Measurements from ENCODE around the gene ZNF500.

Gene ZNF500

DNA sequence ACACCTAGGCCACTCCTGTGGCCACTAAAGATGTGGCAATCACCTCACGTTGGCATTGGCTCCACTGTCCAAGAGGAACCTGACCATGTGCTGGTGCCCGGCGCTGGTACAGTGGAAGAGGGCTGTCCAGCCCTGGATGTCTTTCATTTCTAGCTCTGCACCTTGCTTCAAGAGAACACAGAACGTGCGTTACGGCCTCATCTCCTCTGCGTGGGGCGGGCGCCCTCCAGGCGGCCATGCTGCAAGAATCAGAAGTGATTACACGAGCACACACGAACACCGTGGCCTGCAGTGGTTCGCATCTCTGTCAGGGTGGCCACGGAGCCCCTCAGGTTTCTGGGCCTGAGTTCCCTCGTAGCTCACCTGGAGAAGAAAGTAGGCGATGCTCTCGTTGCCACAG is 40.3 kb downstream of the ZNF500 start:
- Histone ChIP-seq H3F3A (ENCODE audit: insufficient read depth, low read length) (no peaks in the 10 kb centered on the region), H3K9ac (ENCODE audit: low read length) (no peak overlapping the region), H3K27me3 (ENCODE audit: insufficient read depth, low read length) (no peaks in the 10 kb centered on the region), H3K4me2 (ENCODE audit: low read length) (no peak overlapping the region), H3K79me2 (ENCODE audit: insufficient read depth, low read length) (no peaks in the 10 kb centered on the region), H3K27ac (ENCODE audit: low read depth, low read length, poor library complexity, severe bottlenecking) (no peak overlapping the region), H3K9me3 (ENCODE audit: low read length) (no peaks in the 10 kb centered on the region), H2AFZ (ENCODE audit: low read length) (no peak overlapping the region), H3K9me2 (ENCODE audit: low read depth, low read length) (no peaks in the 10 kb centered on the region), H3K4me3 (ENCODE audit: low read depth, low read length, poor library complexity, severe bottlenecking) (no peak overlapping the region), H4K20me1 (ENCODE audit: insufficient read depth, low read length) (no peaks in the 10 kb centered on the region), H3K4me1 (ENCODE audit: insufficient read depth, low read length, severe bottlenecking) (no peaks in the 10 kb centered on the region), H3K36me3 (ENCODE audit: insufficient read depth, low read length) (peaks cover 12% of the 10 kb centered on the region; the same call in 1 of the 2 replicates)
- no peak for TF ChIP-seq EZH2 (IDR thresholded peaks at IDR 0.05; ENCODE audit: borderline replicate concordance, low read length)
- TF ChIP-seq, protein P1, sequence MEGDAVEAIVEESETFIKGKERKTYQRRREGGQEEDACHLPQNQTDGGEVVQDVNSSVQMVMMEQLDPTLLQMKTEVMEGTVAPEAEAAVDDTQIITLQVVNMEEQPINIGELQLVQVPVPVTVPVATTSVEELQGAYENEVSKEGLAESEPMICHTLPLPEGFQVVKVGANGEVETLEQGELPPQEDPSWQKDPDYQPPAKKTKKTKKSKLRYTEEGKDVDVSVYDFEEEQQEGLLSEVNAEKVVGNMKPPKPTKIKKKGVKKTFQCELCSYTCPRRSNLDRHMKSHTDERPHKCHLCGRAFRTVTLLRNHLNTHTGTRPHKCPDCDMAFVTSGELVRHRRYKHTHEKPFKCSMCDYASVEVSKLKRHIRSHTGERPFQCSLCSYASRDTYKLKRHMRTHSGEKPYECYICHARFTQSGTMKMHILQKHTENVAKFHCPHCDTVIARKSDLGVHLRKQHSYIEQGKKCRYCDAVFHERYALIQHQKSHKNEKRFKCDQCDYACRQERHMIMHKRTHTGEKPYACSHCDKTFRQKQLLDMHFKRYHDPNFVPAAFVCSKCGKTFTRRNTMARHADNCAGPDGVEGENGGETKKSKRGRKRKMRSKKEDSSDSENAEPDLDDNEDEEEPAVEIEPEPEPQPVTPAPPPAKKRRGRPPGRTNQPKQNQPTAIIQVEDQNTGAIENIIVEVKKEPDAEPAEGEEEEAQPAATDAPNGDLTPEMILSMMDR (IDR thresholded peaks at IDR 0.05; ENCODE audit: low read length), result no peak

DNA sequence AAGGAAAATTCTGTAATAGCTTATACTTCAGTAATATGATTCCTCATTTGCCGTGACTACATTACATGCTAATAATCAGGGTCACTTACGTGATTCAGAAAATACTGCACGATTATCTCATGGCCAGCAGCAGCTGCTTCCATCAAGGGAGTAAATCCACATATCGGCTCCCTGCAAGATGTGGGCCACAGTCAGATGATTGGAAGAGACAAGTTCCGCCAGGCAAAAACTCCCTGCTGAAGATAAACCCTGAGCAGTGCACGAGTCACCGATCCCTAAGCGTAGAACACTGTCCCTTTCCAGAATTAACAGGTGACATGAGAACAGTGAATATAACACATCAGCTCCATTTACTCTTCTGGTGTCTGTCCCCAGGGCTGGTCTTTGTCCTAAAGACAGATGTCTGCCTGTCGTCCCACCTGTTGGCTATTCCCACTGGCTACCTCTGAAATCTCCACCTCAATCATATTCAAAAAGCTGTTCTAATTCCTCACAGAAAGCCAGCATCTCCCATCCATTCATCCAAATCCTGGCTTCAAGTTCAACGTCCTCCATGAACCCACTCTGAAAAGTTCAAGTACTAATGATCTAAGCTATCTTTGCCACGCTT is 42.2 kb downstream of the ZNF500 start:
- Histone ChIP-seq H4K20me1 (ENCODE audit: insufficient read depth, low read length) (no peaks in the 10 kb centered on the region), H3K27ac (ENCODE audit: low read depth, low read length, poor library complexity, severe bottlenecking) (no peak overlapping the region), H3K9me3 (ENCODE audit: low read length) (no peaks in the 10 kb centered on the region), H3F3A (ENCODE audit: insufficient read depth, low read length) (no peaks in the 10 kb centered on the region), H3K9ac (ENCODE audit: low read length) (no peak overlapping the region), H3K9me2 (ENCODE audit: low read depth, low read length) (no peaks in the 10 kb centered on the region), H2AFZ (ENCODE audit: low read length) (no peak overlapping the region), H3K27me3 (ENCODE audit: insufficient read depth, low read length) (no peaks in the 10 kb centered on the region), H3K4me2 (ENCODE audit: low read length) (no peak overlapping the region), H3K4me1 (ENCODE audit: insufficient read depth, low read length, severe bottlenecking) (no peaks in the 10 kb centered on the region), H3K4me3 (ENCODE audit: low read depth, low read length, poor library complexity, severe bottlenecking) (no peak overlapping the region), H3K79me2 (ENCODE audit: insufficient read depth, low read length) (no peaks in the 10 kb centered on the region), H3K36me3 (ENCODE audit: insufficient read depth, low read length) (peaks cover 12% of the 10 kb centered on the region; the same call in 1 of the 2 replicates)
- TF ChIP-seq EZH2 (IDR thresholded peaks at IDR 0.05; ENCODE audit: borderline replicate concordance, low read length), result no peak
- TF ChIP-seq, protein P1 (IDR thresholded peaks at IDR 0.05; ENCODE audit: low read length), result no peak

DNA sequence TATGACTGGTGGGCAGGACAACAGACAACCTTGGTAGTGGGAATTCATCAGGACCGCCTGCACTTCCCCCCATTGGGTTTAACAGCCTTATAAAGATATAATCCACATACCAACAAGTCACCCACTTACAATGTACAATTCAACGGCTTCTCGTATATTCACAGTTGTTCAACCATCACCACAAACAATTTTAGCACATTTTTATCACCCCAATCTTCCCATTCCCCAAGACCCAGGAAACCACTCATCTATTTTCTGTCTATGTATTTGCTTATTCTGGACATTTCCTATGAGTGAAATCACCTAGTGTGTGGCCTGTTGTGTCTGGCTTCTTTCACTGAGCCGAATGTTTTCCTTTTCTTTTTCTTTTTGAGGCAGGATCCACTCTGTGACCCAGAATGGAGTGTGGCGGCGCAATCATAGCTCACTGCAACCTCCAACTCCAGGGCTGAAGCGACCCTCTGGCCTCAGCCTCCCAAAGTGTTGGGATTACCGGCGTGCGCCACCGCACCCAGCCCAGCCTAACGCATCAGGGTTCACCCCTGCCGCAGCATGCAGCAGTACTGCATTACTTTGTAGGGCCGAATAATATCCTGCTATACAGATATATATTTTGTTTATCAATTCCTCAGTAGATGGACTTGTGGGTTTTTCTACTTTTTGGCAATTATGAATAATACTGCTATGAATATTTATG is 43.7 kb downstream of the ZNF500 start:
- H3K9ac ChIP-seq (ENCODE audit: low read length), result no peak overlapping the region
- no peak overlapping the region for H3K4me3 ChIP-seq (ENCODE audit: low read depth, low read length, poor library complexity, severe bottlenecking)
- H3K4me2 ChIP-seq (ENCODE audit: low read length), result no peak overlapping the region
- no peaks in the 10 kb centered on the region for H3F3A ChIP-seq (ENCODE audit: insufficient read depth, low read length)
- no peaks in the 10 kb centered on the region for H3K27me3 ChIP-seq (ENCODE audit: insufficient read depth, low read length)
- no peaks in the 10 kb centered on the region for H3K9me3 ChIP-seq (ENCODE audit: low read length)
- H3K27ac ChIP-seq (ENCODE audit: low read depth, low read length, poor library complexity, severe bottlenecking), result no peak overlapping the region
- H3K79me2 ChIP-seq (ENCODE audit: insufficient read depth, low read length), result no peaks in the 10 kb centered on the region
- H3K4me1 ChIP-seq (ENCODE audit: insufficient read depth, low read length, severe bottlenecking), result peaks cover 10% of the 10 kb centered on the region
- TF ChIP-seq, protein P1 (IDR thresholded peaks at IDR 0.05; ENCODE audit: low read length), result no peak
- TF ChIP-seq EZH2 (IDR thresholded peaks at IDR 0.05; ENCODE audit: borderline replicate concordance, low read length), result no peak
- no peaks in the 10 kb centered on the region for H3K9me2 ChIP-seq (ENCODE audit: low read depth, low read length)
- H2AFZ ChIP-seq (ENCODE audit: low read length), result no peak overlapping the region
- H4K20me1 ChIP-seq (ENCODE audit: insufficient read depth, low read length), result no peaks in the 10 kb centered on the region
- H3K36me3 ChIP-seq (ENCODE audit: insufficient read depth, low read length), result peaks cover 9% of the 10 kb centered on the region; the same call in 1 of the 2 replicates
